Activated naive CD4-positive, alpha-beta T cell treated with Interleukin-2 at 50 U/mL for 16 hours (primary cell): ENCODE measurements around the gene PCDHB12.
"Not testable (repeated sequence)": the region's sequence is repeated elsewhere in the genome, so short reads cannot be mapped to it uniquely, and the experiment has no call there.

Experiments
- DNase-seq: peaks from one replicate; pipeline ENCODE4 v3.0.0-alpha.2; 2020

Gene PCDHB12

GRCh38 chr5:141208478-141208877 is at the start of gene PCDHB12:
TSS of gene PCDHB12 (plus strand) at chr5:141208719. CDS start at chr5:141208908, 189 bp downstream.
- DNase-seq, result no peak

GRCh38 chr5:141172381-141173204 is 35.9 kb upstream of the PCDHB12 start, which contains the start of gene PCDHB7:
TSS of gene PCDHB7 (plus strand) at chr5:141172644. CDS start at chr5:141172836, 192 bp downstream.
- DNase-seq, result peak; percentile 6

- not testable (repeated sequence) for DNase-seq
Observed at GRCh38 chr5:141174291-141175104, 34.0 kb upstream of the PCDHB12 start.

GRCh38 chr5:141175933-141176332 is 32.6 kb upstream of the PCDHB12 start:
- no peak for DNase-seq

- not testable (repeated sequence) for DNase-seq
Observed at GRCh38 chr5:141177577-141178191, 30.8 kb upstream of the PCDHB12 start, which contains the start of gene PCDHB8. TSS of gene PCDHB8 (plus strand) at chr5:141177790. CDS start at chr5:141178035, 245 bp downstream.

GRCh38 chr5:141179371-141179770 is 29.1 kb upstream of the PCDHB12 start:
- not testable (repeated sequence) for DNase-seq

- DNase-seq, result not testable (repeated sequence)
Observed at GRCh38 chr5:141179876-141180275, 28.6 kb upstream of the PCDHB12 start.

DNA sequence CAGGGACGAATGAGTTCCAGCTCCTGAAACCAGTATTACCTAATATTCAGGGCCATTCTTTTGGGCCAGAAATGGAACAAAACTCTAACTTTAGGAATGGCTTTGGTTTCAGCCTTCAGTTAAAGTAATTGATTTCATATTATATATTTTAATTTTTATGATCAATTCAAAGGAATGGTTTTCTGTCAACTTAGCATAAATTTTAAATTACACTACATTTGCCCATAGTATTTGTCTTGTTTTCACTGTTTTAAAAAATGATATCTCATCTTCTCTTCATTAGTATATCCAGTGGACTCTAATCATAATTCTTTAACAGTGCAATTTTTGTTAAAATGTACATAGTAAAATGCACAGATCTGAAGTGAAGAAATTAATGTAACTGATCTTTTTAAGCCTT is 28.2 kb upstream of the PCDHB12 start:
- DNase-seq, result no peak

DNA sequence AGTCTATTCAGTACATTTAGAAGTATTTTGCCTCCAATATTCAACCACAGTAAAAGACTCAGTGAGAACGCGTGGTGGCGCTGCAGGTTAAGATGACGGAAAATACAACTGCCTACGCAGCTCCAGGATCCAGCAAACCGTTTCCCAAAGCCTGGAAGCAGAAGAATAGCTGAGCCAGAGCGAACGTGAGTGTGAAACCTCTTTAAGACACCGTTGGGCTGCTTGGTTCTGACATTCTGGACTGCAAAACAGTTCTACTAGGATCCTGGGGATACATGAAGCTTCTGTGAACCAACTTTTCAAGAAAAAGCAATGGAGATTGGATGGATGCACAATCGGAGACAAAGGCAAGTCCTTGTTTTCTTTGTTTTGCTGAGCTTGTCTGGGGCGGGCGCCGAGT is 26.3 kb upstream of the PCDHB12 start, which contains the start of gene PCDHB16:
Gene PCDHB16 (plus strand): TSS at position 140 of the 400 bp plus-strand sequence. CDS start 173 bp downstream, at position 313.
- no peak for DNase-seq

- not testable (repeated sequence) for DNase-seq
Observed at GRCh38 chr5:141184117-141184855, 24.2 kb upstream of the PCDHB12 start.

- peak; percentile 37 for DNase-seq
Observed at GRCh38 chr5:141186897-141187512, 21.5 kb upstream of the PCDHB12 start, which contains the start of gene PCDHB9. TSS of gene PCDHB9 (plus strand) at chr5:141187161. CDS start at chr5:141187319, 158 bp downstream.

GRCh38 chr5:141188682-141189081 is 19.8 kb upstream of the PCDHB12 start:
- not testable (repeated sequence) for DNase-seq

GRCh38 chr5:141189131-141189530 is 19.4 kb upstream of the PCDHB12 start:
- DNase-seq, result not testable (repeated sequence)

- DNase-seq, result peak; percentile 33
Observed at GRCh38 chr5:141192110-141192725, 16.3 kb upstream of the PCDHB12 start, which contains the start of gene PCDHB10. TSS of gene PCDHB10 (plus strand) at chr5:141192353. CDS start at chr5:141192553, 200 bp downstream.

- not testable (repeated sequence) for DNase-seq
Observed at GRCh38 chr5:141194332-141194731, 14.2 kb upstream of the PCDHB12 start.

- DNase-seq, result no peak
Observed at GRCh38 chr5:141196363-141196762, 12.2 kb upstream of the PCDHB12 start.

DNA sequence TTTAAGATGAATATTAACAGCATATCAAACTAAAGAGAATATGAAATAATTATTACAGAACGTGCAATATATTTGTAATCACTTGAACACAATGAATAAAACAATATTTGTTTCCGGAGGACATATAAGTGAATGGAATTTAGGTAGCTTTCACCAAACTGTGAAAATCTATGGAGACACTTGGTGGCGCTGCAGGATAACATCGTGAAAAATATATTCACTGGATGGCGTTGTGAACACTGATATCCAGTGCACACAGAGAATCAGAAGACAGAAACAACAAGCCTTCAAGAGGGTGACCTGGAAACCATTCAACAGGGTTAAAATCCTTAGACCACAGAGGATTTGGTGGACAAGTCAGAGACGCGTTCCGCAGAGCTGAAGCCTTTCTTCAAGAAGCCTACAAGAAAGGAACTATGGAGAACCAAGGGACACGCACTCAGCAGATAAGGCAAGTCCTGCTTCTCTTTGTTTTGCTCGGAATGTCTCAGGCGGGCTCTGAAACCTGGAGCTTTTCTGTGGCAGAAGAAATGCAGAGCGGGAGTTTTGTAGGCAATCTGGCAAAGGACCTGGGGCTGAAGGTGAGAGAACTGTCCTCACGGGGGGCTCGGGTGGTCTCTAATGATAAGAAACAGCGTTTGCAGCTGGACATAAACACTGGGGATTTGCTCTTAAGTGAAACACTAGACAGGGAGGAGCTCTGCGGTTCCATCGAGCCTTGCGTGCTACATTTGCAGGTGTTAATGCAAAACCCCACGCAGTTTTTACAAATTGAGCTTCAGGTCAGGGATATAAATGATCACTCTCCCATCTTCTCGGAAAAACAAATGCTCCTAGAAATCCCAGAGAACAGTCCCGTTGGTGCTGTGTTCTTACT is 8.9 kb upstream of the PCDHB12 start, which contains the start of gene PCDHB11:
Gene PCDHB11 (plus strand): TSS at position 269 of the 877 bp plus-strand sequence. CDS start 148 bp downstream, at position 417.
- no peak for DNase-seq

DNA sequence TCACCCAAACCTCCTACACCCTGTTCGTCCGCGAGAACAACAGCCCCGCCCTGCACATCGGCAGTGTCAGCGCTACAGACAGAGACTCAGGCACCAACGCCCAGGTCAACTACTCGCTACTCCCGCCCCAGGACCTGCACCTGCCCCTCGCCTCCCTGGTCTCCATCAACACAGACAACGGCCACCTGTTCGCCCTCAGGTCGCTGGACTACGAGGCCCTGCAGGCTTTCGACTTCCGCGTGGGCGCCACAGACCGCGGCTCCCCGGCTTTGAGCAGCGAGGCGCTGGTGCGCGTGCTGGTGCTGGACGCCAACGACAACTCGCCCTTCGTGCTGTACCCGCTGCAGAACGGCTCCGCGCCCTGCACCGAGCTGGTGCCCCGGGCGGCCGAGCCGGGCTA is 7.4 kb upstream of the PCDHB12 start:
- not testable (repeated sequence) for DNase-seq

DNA sequence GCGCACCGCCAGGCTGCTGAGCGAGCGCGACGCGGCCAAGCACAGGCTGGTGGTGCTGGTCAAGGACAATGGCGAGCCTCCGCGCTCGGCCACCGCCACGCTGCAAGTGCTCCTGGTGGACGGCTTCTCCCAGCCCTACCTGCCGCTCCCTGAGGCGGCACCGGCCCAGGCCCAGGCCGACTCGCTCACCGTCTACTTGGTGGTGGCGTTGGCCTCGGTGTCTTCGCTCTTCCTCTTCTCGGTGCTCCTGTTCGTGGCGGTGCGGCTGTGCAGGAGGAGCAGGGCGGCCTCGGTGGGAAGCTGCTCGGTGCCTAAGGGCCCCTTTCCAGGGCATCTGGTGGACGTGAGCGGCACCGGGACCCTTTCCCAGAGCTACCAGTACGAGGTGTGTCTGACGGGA is 6.9 kb upstream of the PCDHB12 start:
- DNase-seq, result not testable (repeated sequence)

DNA sequence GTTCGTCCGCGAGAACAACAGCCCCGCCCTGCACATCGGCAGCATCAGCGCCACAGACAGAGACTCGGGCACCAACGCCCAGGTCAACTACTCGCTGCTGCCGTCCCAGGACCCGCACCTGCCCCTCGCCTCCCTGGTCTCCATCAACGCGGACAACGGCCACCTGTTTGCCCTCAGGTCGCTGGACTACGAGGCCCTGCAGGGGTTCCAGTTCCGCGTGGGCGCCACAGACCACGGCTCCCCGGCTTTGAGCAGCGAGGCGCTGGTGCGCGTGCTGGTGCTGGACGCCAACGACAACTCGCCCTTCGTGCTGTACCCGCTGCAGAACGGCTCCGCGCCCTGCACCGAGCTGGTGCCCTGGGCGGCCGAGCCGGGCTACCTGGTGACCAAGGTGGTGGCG is 1.8 kb downstream of the PCDHB12 start:
- DNase-seq, result not testable (repeated sequence)
